Neural cell (in vitro differentiated cells): Measurements from ENCODE around the gene KREMEN2. TPM values are rescaled to one million over a fixed set of nuclear protein-coding genes. Genes with fewer than 3 reads are reported as not detected.

Source experiments
- H2AFZ ChIP-seq: fragments of 200-600, 300-800 bp; sonication (generic), shearing (Covaris generic); 2 replicates; pipeline ENCODE4 v1.6.0; 2014; ENCODE audit warnings: low read depth, mild to moderate bottlenecking, antibody characterized with exemption, low read length, moderate library complexity
- H3F3A ChIP-seq: fragments of 200-600 bp; shearing (Covaris generic); 2 replicates; pipeline ENCODE4 v1.6.1; 2016; ENCODE audit warnings: mild to moderate bottlenecking, moderate library complexity, mixed read lengths, antibody characterized with exemption, low read length; ENCODE audit not compliant: insufficient read depth, poor library complexity, severe bottlenecking
- H3K27ac ChIP-seq: fragments of 200-600, 300-800 bp; sonication (generic), shearing (Covaris generic); 2 replicates; pipeline ENCODE4 v1.5.1; 2014; ENCODE audit warnings: mild to moderate bottlenecking, low read length, moderate library complexity
- H3K27me3 ChIP-seq: fragments of 300-800, 200-600 bp; sonication (generic), shearing (Covaris generic); 2 replicates; pipeline ENCODE4 v1.6.0; 2014; ENCODE audit warnings: mild to moderate bottlenecking, low read depth, low read length, moderate library complexity; ENCODE audit not compliant: insufficient read depth
- H3K36me3 ChIP-seq: fragments of 300-800, 200-600 bp; sonication (generic), shearing (Covaris generic); 2 replicates; pipeline ENCODE4 v1.5.1; 2014; ENCODE audit warnings: mild to moderate bottlenecking, antibody characterized with exemption, low read length, moderate library complexity; ENCODE audit not compliant: insufficient read depth
- H3K4me2 ChIP-seq: fragments of 300-800, 200-600 bp; sonication (generic), shearing (Covaris generic); 2 replicates; pipeline ENCODE4 v1.6.0; 2014; ENCODE audit warnings: mild to moderate bottlenecking, low read length
- H3K4me3 ChIP-seq: fragments of 300-800, 200-600 bp; sonication (generic), shearing (Covaris generic); 2 replicates; pipeline ENCODE4 v1.5.1; 2014; ENCODE audit warnings: mild to moderate bottlenecking, low read length, moderate library complexity
- H3K79me2 ChIP-seq: fragments of 200-600 bp; shearing (Covaris generic); replicated peaks from 2 replicates; pipeline ENCODE4 v1.6.0; 2014; ENCODE audit warnings: mild to moderate bottlenecking, low read length, moderate library complexity; ENCODE audit not compliant: insufficient read depth
- H3K9ac ChIP-seq: fragments of 300-800, 200-600 bp; sonication (generic), shearing (Covaris generic); 2 replicates; pipeline ENCODE4 v1.6.1; 2016; ENCODE audit warnings: mild to moderate bottlenecking, low read length, mixed read lengths
- H3K9me2 ChIP-seq: fragments of 200-600 bp; shearing (Covaris generic); 2 replicates; pipeline ENCODE4 v1.6.1; 2016; ENCODE audit warnings: mild to moderate bottlenecking, low read length, mixed read lengths; ENCODE audit not compliant: insufficient read depth
- H3K9me3 ChIP-seq: fragments of 200-600, 300-800 bp; sonication (generic), shearing (Covaris generic); 2 replicates; pipeline ENCODE4 v1.6.1; 2016; ENCODE audit warnings: mild to moderate bottlenecking, mixed run types, low read length, moderate library complexity, mixed read lengths
- H4K20me1 ChIP-seq: fragments of 200-600 bp; shearing (Covaris generic); 2 replicates; pipeline ENCODE4 v1.6.1; 2016; ENCODE audit warnings: mild to moderate bottlenecking, mixed run types; ENCODE audit not compliant: insufficient read depth
- CTCF ChIP-seq: fragments of 450-650 bp; IDR thresholded peaks from 2 replicates; pipeline ENCODE4 v1.5.1; 2014; ENCODE audit warnings: antibody characterized with exemption, mild to moderate bottlenecking, moderate library complexity; ENCODE audit not compliant: poor library complexity, severe bottlenecking
- EP300 ChIP-seq: fragments of 450-650 bp; conservative IDR thresholded peaks from 2 replicates; pipeline ENCODE4 v1.6.1; 2014; ENCODE audit warnings: antibody characterized with exemption, mild to moderate bottlenecking, moderate library complexity; ENCODE audit not compliant: poor library complexity, severe bottlenecking
- EZH2 ChIP-seq: fragments of 200-600, 300-800 bp; shearing (Covaris generic), sonication (generic); IDR thresholded peaks from 2 replicates; pipeline ENCODE4 v1.6.1; 2014; ENCODE audit warnings: antibody characterized with exemption, low read length, borderline replicate concordance, mild to moderate bottlenecking; ENCODE audit not compliant: insufficient read depth, poor library complexity, severe bottlenecking
- MXI1 ChIP-seq: fragments of 450-650 bp; conservative IDR thresholded peaks from 2 replicates; pipeline ENCODE4 v1.6.1; 2014; ENCODE audit warnings: antibody characterized with exemption, mild to moderate bottlenecking; ENCODE audit not compliant: poor library complexity, severe bottlenecking
- POLR2AphosphoS5 ChIP-seq: IDR thresholded peaks from 2 replicates; pipeline ENCODE4 v1.6.1; 2012
- RAD21 ChIP-seq: fragments of 450-650 bp; conservative IDR thresholded peaks from 2 replicates; pipeline ENCODE4 v1.6.1; 2014; ENCODE audit warnings: antibody characterized with exemption, mild to moderate bottlenecking, moderate library complexity
- SMC3 ChIP-seq: fragments of 450-650 bp; conservative IDR thresholded peaks from 2 replicates; pipeline ENCODE4 v1.6.1; 2014; ENCODE audit warnings: antibody characterized with exemption, mild to moderate bottlenecking, moderate library complexity; ENCODE audit not compliant: poor library complexity
- TAF1 ChIP-seq: IDR thresholded peaks from 2 replicates; pipeline ENCODE4 v1.6.1; 2012; ENCODE audit warnings: low read depth
- polyA plus RNA-seq: library from polyadenylated mRNA; depleted of rRNA; stranded (reverse); fragments of >200 nt; gene quantifications from 2 replicates; pipeline ENCODE4 v1.2.3, GENCODE V29; 2014
- TF ChIP-seq, protein P1 (sequence below): IDR thresholded peaks from 2 replicates; pipeline ENCODE4 v1.6.1; 2012; ENCODE audit warnings: borderline replicate concordance

KREMEN2 gene
- polyA plus RNA-seq, 1 donor from 2014 or later, result 0.71 TPM

GRCh38 chr16:3014971-3015370 is 50.9 kb downstream of the KREMEN2 start (continued):
- TF ChIP-seq CTCF, result no peak
- no peak for TF ChIP-seq TAF1

DNA sequence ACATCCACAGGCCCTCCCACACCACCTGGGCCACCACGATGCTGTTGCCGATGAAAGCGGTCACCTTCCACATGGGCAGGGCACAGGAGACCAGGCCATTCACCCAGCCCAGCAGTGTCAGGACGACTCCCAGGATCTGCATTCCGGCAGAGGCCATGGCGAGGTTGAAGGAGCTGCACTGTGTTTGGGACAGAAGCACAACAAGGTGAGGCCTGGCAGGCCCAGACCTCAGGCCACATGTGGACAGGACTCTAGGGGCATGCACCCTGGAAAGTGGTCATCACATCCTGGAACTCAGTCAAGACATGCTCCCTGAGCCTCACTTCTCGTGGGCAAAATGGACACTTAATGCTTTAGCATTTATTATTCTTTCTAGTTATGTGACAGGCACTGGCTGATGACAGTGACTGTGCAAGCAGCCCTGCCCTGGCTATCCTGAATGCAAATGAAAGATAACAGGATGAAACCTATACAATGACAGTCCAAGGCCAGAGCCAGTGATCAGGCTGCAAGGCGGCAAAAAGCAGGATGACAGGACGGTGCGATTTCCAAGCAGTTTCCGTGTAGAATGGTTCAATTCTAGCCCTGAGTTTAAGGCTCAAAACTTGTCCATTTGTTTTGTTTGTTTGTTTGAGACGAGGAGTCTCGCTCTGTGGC is 51.9 kb downstream of the KREMEN2 start:
- H3K4me2 ChIP-seq, result no peak overlapping the region
- H2AFZ ChIP-seq, result no peak overlapping the region
- no peak overlapping the region for H3K27ac ChIP-seq
- no peaks in the 10 kb centered on the region for H3K36me3 ChIP-seq
- no peaks in the 10 kb centered on the region for H4K20me1 ChIP-seq
- no peak overlapping the region for H3K9ac ChIP-seq
- H3K9me2 ChIP-seq, result no peaks in the 10 kb centered on the region
- TF ChIP-seq EZH2, result no peak
- TF ChIP-seq, protein P1, sequence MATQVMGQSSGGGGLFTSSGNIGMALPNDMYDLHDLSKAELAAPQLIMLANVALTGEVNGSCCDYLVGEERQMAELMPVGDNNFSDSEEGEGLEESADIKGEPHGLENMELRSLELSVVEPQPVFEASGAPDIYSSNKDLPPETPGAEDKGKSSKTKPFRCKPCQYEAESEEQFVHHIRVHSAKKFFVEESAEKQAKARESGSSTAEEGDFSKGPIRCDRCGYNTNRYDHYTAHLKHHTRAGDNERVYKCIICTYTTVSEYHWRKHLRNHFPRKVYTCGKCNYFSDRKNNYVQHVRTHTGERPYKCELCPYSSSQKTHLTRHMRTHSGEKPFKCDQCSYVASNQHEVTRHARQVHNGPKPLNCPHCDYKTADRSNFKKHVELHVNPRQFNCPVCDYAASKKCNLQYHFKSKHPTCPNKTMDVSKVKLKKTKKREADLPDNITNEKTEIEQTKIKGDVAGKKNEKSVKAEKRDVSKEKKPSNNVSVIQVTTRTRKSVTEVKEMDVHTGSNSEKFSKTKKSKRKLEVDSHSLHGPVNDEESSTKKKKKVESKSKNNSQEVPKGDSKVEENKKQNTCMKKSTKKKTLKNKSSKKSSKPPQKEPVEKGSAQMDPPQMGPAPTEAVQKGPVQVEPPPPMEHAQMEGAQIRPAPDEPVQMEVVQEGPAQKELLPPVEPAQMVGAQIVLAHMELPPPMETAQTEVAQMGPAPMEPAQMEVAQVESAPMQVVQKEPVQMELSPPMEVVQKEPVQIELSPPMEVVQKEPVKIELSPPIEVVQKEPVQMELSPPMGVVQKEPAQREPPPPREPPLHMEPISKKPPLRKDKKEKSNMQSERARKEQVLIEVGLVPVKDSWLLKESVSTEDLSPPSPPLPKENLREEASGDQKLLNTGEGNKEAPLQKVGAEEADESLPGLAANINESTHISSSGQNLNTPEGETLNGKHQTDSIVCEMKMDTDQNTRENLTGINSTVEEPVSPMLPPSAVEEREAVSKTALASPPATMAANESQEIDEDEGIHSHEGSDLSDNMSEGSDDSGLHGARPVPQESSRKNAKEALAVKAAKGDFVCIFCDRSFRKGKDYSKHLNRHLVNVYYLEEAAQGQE, result no peak
- TF ChIP-seq MXI1, result no peak
- no peak for TF ChIP-seq POLR2AphosphoS5
- TF ChIP-seq CTCF, result no peak
- TF ChIP-seq SMC3, result no peak
- no peak for TF ChIP-seq RAD21
- H3K9me3 ChIP-seq, result no peaks in the 10 kb centered on the region
- no peaks in the 10 kb centered on the region for H3K79me2 ChIP-seq
- peaks cover 46% of the 10 kb centered on the region for H3K27me3 ChIP-seq
- H3K4me3 ChIP-seq, result no peak overlapping the region
- H3F3A ChIP-seq, result no peaks in the 10 kb centered on the region

- no peaks in the 10 kb centered on the region for H3K9me3 ChIP-seq
- no peak overlapping the region for H3K4me3 ChIP-seq
- H3K9me2 ChIP-seq, result no peaks in the 10 kb centered on the region
- H3K9ac ChIP-seq, result no peak overlapping the region
- H3K79me2 ChIP-seq, result no peaks in the 10 kb centered on the region
- H3K27ac ChIP-seq, result no peak overlapping the region
- H4K20me1 ChIP-seq, result no peaks in the 10 kb centered on the region
- no peaks in the 10 kb centered on the region for H3K36me3 ChIP-seq
- peaks cover 44% of the 10 kb centered on the region for H3K27me3 ChIP-seq
- H3F3A ChIP-seq, result no peaks in the 10 kb centered on the region
- no peak overlapping the region for H3K4me2 ChIP-seq
- H2AFZ ChIP-seq, result no peak overlapping the region
- no peak for TF ChIP-seq SMC3
- no peak for TF ChIP-seq TAF1
- TF ChIP-seq MXI1, result no peak
- TF ChIP-seq RAD21, result no peak
- no peak for TF ChIP-seq EP300
- no peak for TF ChIP-seq EZH2
- TF ChIP-seq CTCF, result no peak
- TF ChIP-seq, protein P1, result no peak
- no peak for TF ChIP-seq POLR2AphosphoS5
Observed at GRCh38 chr16:3017344-3017743, 53.3 kb downstream of the KREMEN2 start.
